K562 (cell line): ENCODE measurements around the gene SPIRE1. TPM values are rescaled to one million over a fixed set of nuclear protein-coding genes. Genes with fewer than 3 reads are reported as not detected.

Experiments used
- ATAC-seq: fragments of 200-7000 bp; cut with Tn5 transposase; 3 replicates; pipeline ENCODE4 v1.9.1; 2020; ENCODE audit warnings: moderate library complexity
- BruUV-seq: library from RNA; stranded (reverse); fragments of 400-500 nt; replicated peaks from 2 replicates; lab custom pipeline; 2021; lab: Mats Ljungman, UMichigan
- CTCF ChIA-PET: fragments of 300-600 bp; formaldehyde crosslinking; extraction: SDS; loops from one replicate; lab custom pipeline; 2021; ENCODE audit warnings: low intra/inter-chr PET ratio; lab: Yijun Ruan, JAX
- POLR2A ChIA-PET: fragments of 300-600, 350-650 bp; sonication (Branson Sonifier 250); formaldehyde crosslinking; extraction: SDS; loops from one replicate; lab custom pipeline; 2021; ENCODE audit warnings: antibody characterized with exemption, inconsistent platforms; lab: Yijun Ruan, JAX
- DNase-seq, 4 experiments: peaks; one replicate each; pipeline versions ENCODE4 v3.0.0 to v3.0.0-alpha.2; 2011 to 2018; ENCODE audit warnings: low spot score in 3 of 4, mixed read lengths in 3 of 4; ENCODE audit errors: extremely low read depth in 1 of 4
- FAIRE-seq: peaks from 2 replicates; lab custom pipeline; 2011; peaks lifted over from hg19 to GRCh38; lab: Jason Lieb, UNC
- H2AFZ ChIP-seq: 2 replicates; pipeline ENCODE4 v1.6.0; 2011; ENCODE audit warnings: low read depth, low read length, control low read depth, inconsistent platforms
- H3K27ac ChIP-seq: fragments of 200-600 bp; 3 replicates; pipeline ENCODE4 v1.8.0; 2011; ENCODE audit warnings: low read depth, mild to moderate bottlenecking, control low read depth, inconsistent platforms, low read length, moderate library complexity, mixed read lengths; ENCODE audit errors: extremely low read depth
- H3K27me3 ChIP-seq, 2 experiments: fragments of 300-600 bp in 1 of 2; 2 replicates in 1 of 2; 3 replicates in 1 of 2; pipeline versions ENCODE4 v1.6.0 to v1.8.0; 2011; ENCODE audit warnings: inconsistent platforms in 2 of 2, low read length in 2 of 2, mild to moderate bottlenecking in 1 of 2, mixed read lengths in 1 of 2, moderate library complexity in 1 of 2; ENCODE audit not compliant: control insufficient read depth in 2 of 2, insufficient read depth in 2 of 2
- H3K36me3 ChIP-seq: fragments of 300-600 bp; 3 replicates; pipeline ENCODE4 v1.8.0; 2011; ENCODE audit warnings: mild to moderate bottlenecking, low read length, inconsistent platforms; ENCODE audit not compliant: control insufficient read depth, insufficient read depth
- H3K4me1 ChIP-seq, 2 experiments: fragments of 200-600 bp in 1 of 2; replicated peaks in 1 of 2; 2 replicates in 1 of 2; 3 replicates in 1 of 2; pipeline versions ENCODE4 v1.5.1 to v1.8.0; 2011; ENCODE audit warnings: inconsistent platforms in 2 of 2, low read length in 2 of 2, mild to moderate bottlenecking in 1 of 2, mixed read lengths in 1 of 2, moderate library complexity in 1 of 2; ENCODE audit not compliant: control insufficient read depth in 2 of 2, insufficient read depth in 2 of 2
- H3K4me2 ChIP-seq: 2 replicates; pipeline ENCODE4 v1.6.1; 2011; ENCODE audit warnings: low read length, control low read depth, inconsistent platforms, mixed read lengths; ENCODE audit not compliant: insufficient read depth
- H3K4me3 ChIP-seq: fragments of 200-600 bp; sonication (generic), shearing (Covaris generic); 2 replicates; pipeline ENCODE4 v1.5.1; 2016; ENCODE audit warnings: control low read depth, inconsistent platforms
- H3K79me2 ChIP-seq: fragments of 200-600 bp; 3 replicates; pipeline ENCODE4 v1.8.0; 2011; ENCODE audit warnings: low read length, inconsistent platforms; ENCODE audit not compliant: control insufficient read depth, insufficient read depth
- H3K9ac ChIP-seq, 2 experiments: 2 replicates each; pipeline versions ENCODE4 v1.6.0 to v1.6.1; 2011; ENCODE audit warnings: low read depth in 2 of 2, low read length in 2 of 2, control low read depth in 1 of 2, inconsistent platforms in 1 of 2, mild to moderate bottlenecking in 1 of 2, mixed read lengths in 1 of 2; ENCODE audit not compliant: insufficient read depth in 1 of 2
- H3K9me1 ChIP-seq: one replicate; pipeline ENCODE4 v1.6.0; 2011; ENCODE audit warnings: inconsistent platforms, mild to moderate bottlenecking, low read length, moderate library complexity; ENCODE audit not compliant: control insufficient read depth, insufficient read depth
- H3K9me3 ChIP-seq: replicated peaks from 2 replicates; pipeline ENCODE4 v1.5.1; 2011; ENCODE audit warnings: low read depth, low read length, inconsistent platforms; ENCODE audit not compliant: control insufficient read depth, insufficient read depth
- H4K20me1 ChIP-seq: replicated peaks from 2 replicates; pipeline ENCODE4 v1.6.1; 2011; ENCODE audit warnings: low read length, inconsistent platforms, mixed read lengths; ENCODE audit not compliant: control insufficient read depth, insufficient read depth
- ESRRA ChIP-seq: fragments of 450-650 bp; IDR thresholded peaks from 2 replicates; pipeline ENCODE4 v1.6.1; 2014; ENCODE audit warnings: low read depth, mild to moderate bottlenecking, moderate library complexity, borderline replicate concordance
- FOXA3 ChIP-seq, 2 experiments: fragments of 450-650 bp in 1 of 2; sonication (generic) in 1 of 2; formaldehyde crosslinking; IDR thresholded peaks in 1 of 2; conservative IDR thresholded peaks in 1 of 2; 2 replicates each; pipeline versions ENCODE4 v1.4.0 to v1.8.0; 2020 to 2022; ENCODE audit warnings: mild to moderate bottlenecking in 2 of 2, missing genetic modification reagents in 1 of 2
- HINFP ChIP-seq: fragments of 450-650 bp; conservative IDR thresholded peaks from 2 replicates; pipeline ENCODE4 v1.6.1; 2016; ENCODE audit warnings: missing genetic modification characterization, low read depth, mild to moderate bottlenecking, control low read depth, missing compliant biosample characterization
- ILK ChIP-seq: fragments of 450-650 bp; IDR thresholded peaks from 2 replicates; pipeline ENCODE4 v1.6.1; 2016; ENCODE audit warnings: missing genetic modification characterization, low read depth, mild to moderate bottlenecking, missing compliant biosample characterization, moderate library complexity, borderline replicate concordance
- MEF2D ChIP-seq: conservative IDR thresholded peaks from 2 replicates; pipeline ENCODE4 v1.6.1; 2016; ENCODE audit warnings: low read depth, missing genetic modification characterization, missing compliant biosample characterization
- RNF2 ChIP-seq: sonication (generic); IDR thresholded peaks from 2 replicates; pipeline ENCODE4 v1.6.1; 2016
- STAT5B ChIP-seq: fragments of 250-450 bp; sonication (Bioruptor Pico); IDR thresholded peaks from 2 replicates; pipeline ENCODE4 v1.8.0; 2021; ENCODE audit warnings: mild to moderate bottlenecking, inconsistent platforms
- WGBS: fragments of 100-300 bp; shearing (Covaris generic); methylation state at CpG from one replicate; pipeline ENCODE4 v1.1.6; 2016; ENCODE audit warnings: low coverage, mixed read lengths; ENCODE audit not compliant: insufficient coverage; ENCODE audit errors: missing lambda C conversion rate; 5-methylcytosine and 5-hydroxymethylcytosine counted together
- in situ Hi-C: fragments of 300-500 bp; cut with MboI; formaldehyde crosslinking; loops from 4 replicates; pipeline ENCODE4 v1.15.0; 2018; ENCODE audit warnings: inconsistent platforms, mixed read lengths
- intact Hi-C: fragments of 100-400 bp; cut with micrococcal nuclease; formaldehyde crosslinking; loops from 2 replicates; pipeline ENCODE4 v1.14.2; 2022
- polyA plus RNA-seq, 8 experiments: library from polyadenylated mRNA; depleted of rRNA in 4 of 8; stranded (reverse) in 5 of 8; unstranded in 3 of 8; fragments of >200 nt; fragmentation: Nextera tagmentation in 2 of 8; fragmentation: Illumina TruSeq in 1 of 8; extraction: Ambion mirVana in 2 of 8; extraction: Trizol in 1 of 8; gene quantifications; 2 replicates each; pipeline versions ENCODE4 v1.2.1 to v1.2.3, GENCODE V29; 2011 to 2014; ENCODE audit warnings: inconsistent platforms in 1 of 8, missing spikeins in 1 of 8
- total RNA-seq, 7 experiments: library from RNA; depleted of rRNA in 6 of 7; stranded (reverse); fragments of >200 nt in 6 of 7; fragmentation: Illumina TruSeq in 2 of 7; extraction: Trizol in 2 of 7; gene quantifications; 2 replicates each; pipeline versions ENCODE4 v1.2.1 to v1.2.3, GENCODE V29; 2011 to 2021; ENCODE audit warnings: low replicate concordance in 1 of 7

The SPIRE1 gene
- total and polyA plus RNA-seq, 9 of the 15 experiments (the other 6 are each of a cell fraction or from before 2014, with no cell fraction given), result 2.9 to 14.0 (median 10.2) TPM

GRCh38 chr18:12574494-12575185 lies 83.3 kb downstream of the SPIRE1 start:
- WGBS, result 11% methylated on average over 2 of the region's 2 CpGs
- Histone ChIP-seq H3K9ac (no peak overlapping the region), H4K20me1 (no peaks in the 10 kb centered on the region; the same call in 1 of the 2 replicates), H2AFZ (no peak overlapping the region), H3K9me3 (no peaks in the 10 kb centered on the region), H3K79me2 (no peaks in the 10 kb centered on the region), H3K4me3 (no peak overlapping the region), H3K9me1 (no peaks in the 10 kb centered on the region), H3K4me1 (no peaks in the 10 kb centered on the region)
- FAIRE-seq (no peak), DNase-seq (no peak), ATAC-seq (no peak)
- TF ChIP-seq FOXA3 (CRISPR knock-in tag; conservative IDR thresholded peaks at IDR 0.05 in 1 of 2, IDR thresholded peaks at IDR 0.05 in 1 of 2), result 0 out of 4 replicates have a peak, but pooled peaks of 1 of the 2 experiments have one; percentile 25
- no peak for TF ChIP-seq HINFP (tag)
- no peak for TF ChIP-seq RNF2
- peak; percentile 70 for TF ChIP-seq ESRRA
- TF ChIP-seq STAT5B, result no peak
- TF ChIP-seq ILK (tag), result no peak
- TF ChIP-seq MEF2D (tag), result no peak
- TF ChIP-seq, all 486 proteins: peak for 2
- no TSS peak for BruUV-seq
- intact Hi-C loops (no loop called here), in situ Hi-C loops (no loop called here)
- POLR2A ChIA-PET, result interaction anchor here (1.7 kb wide), 1 partner anchor 11 kb away, joined by 5 read pairs; no protein-coding TSS in a partner anchor
- no peaks in the 10 kb centered on the region for H3K36me3 ChIP-seq
- no peaks in the 10 kb centered on the region for H3K27me3 ChIP-seq
- no peak overlapping the region for H3K4me2 ChIP-seq
- H3K27ac ChIP-seq, result no peak overlapping the region
- CTCF ChIA-PET, result no interaction called here
